Stimulated activated CD8-positive, alpha-beta memory T cell treated with anti-CD3 and anti-CD28 coated beads, Interleukin-7, amount 100 ng/mL, for 4 hours (primary cell): ENCODE measurements around the gene RFX8.
A peak's percentile ranks its signal among the peaks of the same experiment; 100 is the strongest.
"Not testable (repeated sequence)": the region's sequence is repeated elsewhere in the genome, so short reads cannot be mapped to it uniquely, and the experiment has no call there.

ENCODE experiments used
- DNase-seq, 2 donors: peaks; one replicate each; pipeline ENCODE4 v3.0.0-alpha.2; 2020; ENCODE audit warnings: low read depth in 2 of 2

Gene RFX8

DNA sequence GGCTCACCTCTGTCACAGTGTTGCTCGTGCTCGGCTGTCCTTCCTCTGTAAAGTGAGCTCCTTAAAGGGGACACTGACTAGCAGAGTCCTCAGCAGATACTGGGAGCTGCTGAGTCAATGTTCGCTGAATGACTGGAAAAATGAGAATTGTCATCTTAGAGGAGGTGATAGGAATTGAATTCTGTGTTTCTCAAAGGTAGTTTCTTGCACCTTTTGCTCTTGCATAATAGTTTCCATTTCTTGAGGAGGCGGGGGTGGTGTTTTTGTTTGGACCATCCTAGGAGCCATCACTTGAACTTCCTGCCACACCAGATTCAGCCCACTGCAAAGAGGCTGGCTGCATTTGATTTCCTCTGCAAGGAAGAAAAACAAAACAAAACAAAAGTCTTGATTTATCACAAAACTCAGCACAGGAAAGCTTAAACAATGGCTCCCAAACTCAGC, 11.4 kb upstream of the RFX8 start:
- no peak for DNase-seq

DNA sequence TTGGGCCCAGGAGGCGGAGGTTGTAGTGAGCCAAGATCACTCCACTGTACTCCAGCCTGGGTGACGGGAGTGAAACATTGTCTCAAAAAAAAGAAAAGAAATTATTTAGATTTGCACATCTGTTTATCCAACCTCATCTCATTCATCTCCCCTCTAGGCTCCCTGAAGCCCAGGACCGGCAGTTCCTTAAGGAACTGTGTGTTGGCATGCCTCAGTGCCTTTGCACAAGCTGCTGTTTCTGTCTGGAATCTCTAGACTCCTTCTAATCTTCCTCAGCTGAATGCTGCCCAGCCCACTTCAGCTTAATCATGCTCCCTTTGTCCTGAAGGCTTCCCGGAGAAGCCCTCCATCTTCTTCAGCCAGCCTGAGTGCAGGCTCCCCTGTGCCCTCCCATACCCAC, 10.9 kb upstream of the RFX8 start:
- no peak for DNase-seq

DNA sequence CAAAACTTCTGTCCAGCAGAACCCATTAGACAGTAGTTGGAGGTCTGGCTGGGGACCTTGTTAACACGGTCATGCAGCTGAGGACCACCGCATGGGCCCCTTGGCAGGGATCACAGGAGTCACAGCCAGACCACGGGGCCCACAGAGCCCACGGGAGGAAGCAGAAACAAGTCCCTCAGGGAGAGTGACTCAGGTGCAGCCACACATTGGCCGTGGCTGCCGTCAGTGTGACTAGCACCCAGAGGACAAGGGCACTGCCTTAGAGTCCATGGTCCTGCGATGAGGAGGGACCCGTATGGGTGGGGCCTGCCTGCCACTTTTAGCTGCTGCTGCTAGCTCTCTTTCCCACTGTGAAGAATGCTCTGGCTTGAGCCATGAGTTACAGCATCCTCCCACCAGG, 5.9 kb upstream of the RFX8 start:
- DNase-seq, result no peak

DNA sequence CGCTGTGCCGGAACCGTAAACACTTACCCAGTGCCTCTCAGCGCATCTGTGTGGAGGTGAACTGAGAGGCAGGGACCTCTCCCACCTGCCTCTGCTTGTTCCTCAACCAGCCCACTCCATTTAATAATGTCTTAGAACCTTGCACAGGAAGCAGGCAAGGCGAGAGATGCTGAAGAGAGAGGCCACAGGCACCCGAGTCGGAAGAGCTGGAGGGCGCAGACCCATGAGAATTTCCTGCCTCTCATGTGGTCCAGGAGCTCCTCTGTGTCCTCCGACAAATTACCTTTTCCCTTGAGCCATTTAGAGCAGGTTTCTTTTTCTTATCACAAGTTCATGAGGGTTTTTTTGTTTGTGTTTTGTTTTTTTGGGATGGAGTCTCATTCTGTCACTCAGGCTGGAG, 4.9 kb upstream of the RFX8 start:
- DNase-seq, result no peak

DNA sequence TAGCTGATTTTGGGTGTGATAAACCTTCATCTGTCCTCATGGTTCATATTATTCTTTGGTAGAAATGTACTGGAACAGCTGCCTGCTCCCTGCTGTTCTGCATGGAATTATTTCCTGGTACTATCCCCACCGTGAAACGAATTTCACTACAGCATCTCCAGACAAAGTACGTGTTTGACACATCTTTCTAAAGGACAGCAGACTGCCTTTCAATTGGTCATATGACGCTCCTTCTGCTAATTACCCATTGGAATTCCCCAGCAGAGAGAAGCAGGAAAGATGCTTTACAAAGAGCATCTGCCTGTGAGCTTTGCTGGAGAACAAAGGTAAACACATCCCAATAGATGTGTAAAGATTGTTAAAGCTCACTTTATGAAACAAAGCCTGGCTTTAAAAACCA, 4.4 kb upstream of the RFX8 start:
- DNase-seq, result no peak

DNA sequence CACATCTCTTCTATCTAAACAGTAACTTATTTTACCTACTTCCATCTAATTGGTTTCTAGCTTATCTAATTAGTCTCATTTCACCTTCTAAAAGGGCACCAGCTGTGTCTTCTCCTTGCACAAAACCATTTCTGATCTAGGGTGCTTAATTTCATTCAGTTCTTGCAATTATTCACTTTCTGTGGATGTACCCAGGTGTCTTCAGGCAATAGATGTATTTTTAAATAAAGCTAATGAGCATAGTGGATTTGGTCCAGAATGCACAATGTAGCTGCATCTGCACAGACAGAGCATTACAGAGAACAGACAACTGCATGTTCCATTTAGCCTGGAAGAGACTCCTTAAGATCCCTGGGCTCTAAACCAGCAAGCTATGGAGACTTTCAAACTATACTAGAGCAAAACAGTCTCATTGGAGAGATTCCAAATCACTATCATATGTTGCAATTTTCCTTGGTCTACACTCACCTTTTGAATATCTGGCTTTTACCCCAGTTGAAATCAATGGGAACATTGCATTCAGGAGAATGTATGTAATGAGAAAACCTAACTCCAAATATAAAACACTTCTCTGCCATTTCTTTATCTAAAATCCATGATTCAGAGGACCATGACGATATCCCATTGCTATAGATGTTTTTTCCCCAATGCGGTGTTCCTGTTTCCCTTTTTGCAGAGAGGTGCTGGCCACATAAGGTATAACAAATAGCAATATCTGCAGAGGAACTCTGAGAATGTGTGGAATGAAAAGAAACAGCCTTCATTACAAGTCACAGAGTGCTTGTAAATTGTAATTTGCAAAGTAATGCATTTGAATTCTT, 3.5 kb upstream of the RFX8 start:
- DNase-seq, result no peak

DNA sequence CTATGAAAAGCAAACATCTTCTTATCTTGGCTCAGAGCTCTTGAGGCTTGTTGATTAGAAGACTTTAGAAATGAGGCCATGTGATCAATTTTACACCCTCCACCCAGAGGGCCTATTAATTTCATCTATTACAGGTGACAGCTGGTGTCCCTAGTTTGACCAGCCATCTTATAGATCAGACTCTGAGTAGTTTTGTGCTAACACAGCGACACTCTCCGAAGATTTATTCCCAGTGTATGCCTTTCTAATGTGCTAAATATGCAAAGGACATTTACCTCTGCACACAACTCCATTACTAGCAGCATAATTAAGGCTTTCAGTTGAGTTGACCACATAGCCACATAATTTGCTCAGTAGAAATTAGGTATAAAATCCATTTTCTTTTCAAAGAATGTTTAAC, 2.6 kb upstream of the RFX8 start:
- no peak for DNase-seq

DNA sequence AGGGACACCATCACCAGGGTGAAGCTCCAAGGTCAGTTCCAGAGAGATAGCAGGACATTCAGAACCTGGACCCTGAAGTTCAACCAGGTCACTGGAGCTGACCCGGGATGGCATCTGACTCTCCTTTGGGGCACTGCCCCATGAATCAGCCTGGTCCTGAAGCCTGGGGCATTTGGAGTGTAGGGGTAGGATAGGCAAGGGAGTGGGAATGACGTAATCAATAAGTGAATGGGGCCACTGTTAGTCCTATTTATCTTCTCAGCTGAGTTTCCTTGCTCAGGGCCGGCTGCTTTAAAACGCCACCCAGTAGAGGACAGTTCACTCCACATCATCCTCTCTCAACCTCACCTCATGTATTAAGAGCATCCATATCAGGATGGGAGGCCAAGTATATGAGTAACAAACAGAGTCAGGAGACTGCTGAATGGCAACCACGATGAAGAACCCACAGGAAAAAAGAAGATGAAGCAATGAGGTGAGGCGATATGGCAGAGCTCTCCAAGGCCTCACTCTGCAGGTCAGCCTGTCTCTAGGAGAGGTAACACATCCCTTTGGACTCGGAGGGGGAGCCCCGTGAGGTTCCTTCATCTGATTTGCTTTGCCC, 1.8 kb upstream of the RFX8 start:
- no peak for DNase-seq

DNA sequence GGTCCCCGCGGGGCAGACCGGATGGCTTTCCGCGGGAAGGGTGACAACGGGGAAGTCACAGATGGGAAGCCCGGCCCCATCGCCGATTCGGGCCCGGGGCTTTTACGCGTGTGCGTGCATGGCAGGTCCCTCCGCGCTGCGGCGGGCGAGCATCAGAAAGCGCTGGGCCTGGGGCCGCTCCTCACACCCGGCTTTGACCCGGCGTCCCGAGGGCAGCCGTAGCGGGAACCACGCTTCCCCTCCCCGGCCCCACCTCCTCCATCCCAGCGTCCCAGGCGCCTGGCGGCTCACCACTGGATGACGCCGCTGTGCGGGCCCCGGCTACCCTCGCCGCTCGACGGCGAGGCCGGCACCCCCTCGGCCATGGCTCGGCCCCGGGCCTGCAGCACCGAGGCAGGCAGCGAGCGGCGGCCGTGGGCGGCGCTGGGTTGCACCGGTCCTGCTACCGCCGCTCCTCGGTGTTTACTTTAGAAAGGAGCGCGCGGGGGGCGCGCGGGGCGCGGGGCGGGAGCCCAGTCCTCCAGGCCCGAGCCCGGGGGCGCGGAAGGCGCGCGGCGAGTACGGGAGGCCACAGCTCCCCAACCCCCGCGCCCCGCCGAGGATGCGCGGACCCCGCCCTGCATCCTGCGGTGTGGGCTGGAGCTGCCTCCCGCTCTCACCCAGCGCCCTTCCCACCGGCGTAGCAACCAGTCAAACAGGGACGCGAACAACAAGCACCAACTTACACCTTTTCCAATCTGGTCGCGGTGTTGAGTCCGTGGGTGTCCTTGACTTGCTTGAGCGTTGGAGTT, 806 bp downstream of the RFX8 start:
- peak in 1 of 2 donors; percentile 10 for DNase-seq

DNA sequence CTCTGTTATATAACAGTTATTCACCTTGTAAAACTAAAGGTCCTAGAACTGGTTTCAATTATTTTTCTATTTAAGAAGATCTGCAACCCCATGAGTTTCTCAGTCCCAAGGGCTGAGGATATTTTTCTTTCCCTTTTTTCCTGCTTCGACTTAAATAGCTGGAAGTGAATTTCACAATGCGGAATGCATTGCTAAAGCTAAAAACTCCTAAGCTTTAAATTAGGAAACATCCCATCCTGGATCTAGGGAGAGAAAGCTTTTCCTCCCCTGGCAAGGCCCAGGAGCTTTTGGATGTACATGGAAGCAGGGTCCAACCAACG, 1.4 kb downstream of the RFX8 start:
- DNase-seq, result no peak

DNA sequence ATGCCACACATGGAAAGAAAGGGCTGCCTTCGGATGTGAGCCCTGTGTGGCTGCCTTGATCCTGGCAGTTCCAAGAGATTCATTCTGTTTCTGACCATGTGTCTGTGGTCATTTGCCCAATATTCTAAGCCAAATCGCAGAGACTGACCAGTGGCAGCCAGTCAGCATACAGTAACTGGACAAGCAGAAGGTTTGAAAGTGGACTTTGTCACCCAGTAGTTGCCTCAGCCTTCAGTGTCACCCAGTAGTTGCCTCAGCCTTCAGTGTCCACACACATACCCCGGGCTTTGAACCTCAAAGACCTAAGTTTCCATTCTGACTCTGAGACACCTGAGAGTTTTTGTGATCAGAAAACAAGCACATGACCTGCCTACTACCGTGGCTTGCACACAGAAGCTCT, 5.0 kb downstream of the RFX8 start:
- no peak for DNase-seq

DNA sequence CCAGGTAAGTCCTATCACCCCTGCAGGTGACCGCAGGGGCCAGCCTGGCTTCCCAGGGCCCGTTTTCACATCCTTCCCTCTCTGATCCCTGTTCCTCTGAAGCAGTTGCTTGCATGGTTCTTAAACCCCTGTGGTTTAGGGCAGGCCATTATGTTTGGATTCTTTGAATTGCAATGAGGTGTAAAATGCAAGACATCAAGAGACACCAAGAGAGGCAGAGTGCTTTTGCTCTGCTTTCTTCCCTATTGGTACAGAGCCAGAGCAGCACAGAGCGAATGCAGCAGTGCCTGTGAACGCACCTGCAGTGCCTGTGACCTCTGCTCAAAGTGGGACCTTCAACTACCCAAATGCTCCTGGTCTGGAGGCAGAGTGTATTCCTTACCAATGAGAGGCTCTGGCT, 7.6 kb downstream of the RFX8 start:
- DNase-seq, result no peak

DNA sequence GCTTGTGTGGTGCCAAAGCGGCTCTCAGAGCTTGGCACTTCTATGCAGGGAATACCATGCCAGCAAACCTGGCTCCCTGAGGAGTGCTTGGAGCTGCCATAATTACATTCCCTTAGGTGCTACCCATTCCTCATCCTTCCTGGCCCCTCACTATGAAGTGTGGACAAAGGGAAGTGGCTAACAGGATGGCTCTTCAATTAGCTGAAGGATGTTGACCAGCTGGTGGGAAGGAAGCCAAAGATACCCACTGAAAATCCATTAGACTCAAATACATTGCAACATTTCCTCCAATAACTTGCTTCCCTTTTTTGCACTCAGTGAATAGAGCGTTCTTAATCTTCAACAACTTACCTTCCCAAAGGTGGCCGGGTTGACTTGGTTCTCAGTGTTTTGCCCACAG, 8.5 kb downstream of the RFX8 start:
- no peak for DNase-seq

DNA sequence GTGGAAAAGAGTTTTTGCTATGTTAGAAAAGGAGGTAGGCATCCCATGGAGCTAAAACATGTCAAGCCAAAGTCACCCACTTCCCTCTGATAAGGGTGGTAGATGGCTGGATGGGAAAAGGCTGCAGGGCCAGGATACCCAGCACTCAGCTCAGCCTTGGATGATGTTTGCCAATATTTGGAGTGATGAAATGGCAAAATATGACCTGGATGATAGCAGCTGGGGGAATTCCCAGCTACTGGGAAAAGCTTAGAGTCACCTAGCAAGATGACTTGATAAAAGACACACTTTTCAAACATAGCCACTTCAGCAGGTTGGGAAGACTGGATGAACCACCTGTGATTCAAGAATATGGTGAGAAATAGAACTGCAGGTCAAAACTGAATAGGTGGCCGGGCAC, 10.1 kb downstream of the RFX8 start:
- no peak for DNase-seq

DNA sequence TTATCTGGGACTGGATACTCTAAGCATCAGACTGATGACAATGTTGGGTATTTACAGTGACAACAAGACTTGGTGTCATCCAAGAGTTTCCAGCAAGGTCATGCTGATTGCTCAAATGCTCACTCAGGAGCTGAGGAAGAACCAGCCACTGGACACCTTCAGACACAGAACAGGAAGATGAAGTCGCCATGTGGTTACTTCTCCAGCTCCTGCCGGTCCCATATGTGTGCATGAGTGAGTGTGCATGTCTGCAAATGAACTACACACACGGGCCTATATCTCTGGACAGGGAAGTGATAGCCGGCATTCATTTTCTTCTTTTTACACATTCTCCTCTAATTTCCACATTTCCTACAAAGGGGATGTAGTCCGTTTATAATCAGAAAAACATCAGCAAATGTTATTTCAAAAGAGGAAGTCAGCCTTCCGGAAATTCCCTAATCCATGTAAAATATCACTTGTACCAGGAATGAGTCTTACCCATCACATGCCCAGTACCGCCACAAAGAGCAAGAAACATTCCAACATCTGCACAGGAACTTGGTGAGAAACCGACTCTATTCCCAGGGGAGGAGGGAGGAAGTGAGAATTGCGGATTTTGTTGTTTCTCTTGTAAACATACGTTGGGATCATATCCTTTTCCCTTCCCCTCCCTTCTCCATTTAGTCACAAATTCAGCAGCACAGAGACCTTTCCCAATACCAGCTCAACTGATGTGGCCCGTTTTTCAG, 10.8 kb downstream of the RFX8 start:
- no peak for DNase-seq

DNA sequence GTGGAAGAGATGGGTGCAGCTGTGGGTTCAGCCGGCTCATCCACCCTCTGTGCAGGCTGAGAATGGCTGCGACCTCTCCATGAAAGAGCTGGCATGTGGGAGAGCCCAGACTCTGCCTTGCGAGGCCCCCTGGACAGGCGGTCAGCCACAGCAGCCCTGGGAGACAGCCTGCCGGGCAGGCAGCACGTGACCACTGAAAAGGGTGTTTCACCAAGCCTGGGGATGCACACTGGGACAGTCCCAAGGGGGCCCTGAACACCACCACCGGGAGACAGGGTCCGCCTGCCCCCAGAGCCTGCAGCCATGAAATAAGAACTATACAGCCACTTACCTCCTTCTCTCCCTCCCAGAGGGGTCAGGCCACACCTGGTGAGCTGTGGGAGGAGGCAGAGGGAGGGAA, 11.5 kb downstream of the RFX8 start:
- no peak for DNase-seq

DNA sequence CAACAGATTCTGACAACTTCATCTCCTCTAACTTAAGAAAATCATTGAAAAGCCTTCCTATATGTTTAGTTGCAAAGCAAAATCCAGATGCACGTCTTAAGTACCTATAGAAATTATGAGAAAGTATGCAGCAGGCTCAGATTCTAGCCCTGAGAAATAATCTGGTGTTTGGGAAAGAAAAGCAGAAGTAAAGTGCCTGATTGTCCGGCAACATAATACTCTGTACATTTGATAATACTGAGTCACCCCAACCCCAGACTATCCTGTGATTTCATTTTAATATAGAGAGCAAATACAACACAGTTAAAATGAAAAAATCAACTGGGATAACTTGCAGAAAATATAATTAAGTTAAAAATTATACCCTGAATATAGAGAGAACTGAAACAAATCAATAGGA, 13.5 kb downstream of the RFX8 start:
- no peak for DNase-seq

DNA sequence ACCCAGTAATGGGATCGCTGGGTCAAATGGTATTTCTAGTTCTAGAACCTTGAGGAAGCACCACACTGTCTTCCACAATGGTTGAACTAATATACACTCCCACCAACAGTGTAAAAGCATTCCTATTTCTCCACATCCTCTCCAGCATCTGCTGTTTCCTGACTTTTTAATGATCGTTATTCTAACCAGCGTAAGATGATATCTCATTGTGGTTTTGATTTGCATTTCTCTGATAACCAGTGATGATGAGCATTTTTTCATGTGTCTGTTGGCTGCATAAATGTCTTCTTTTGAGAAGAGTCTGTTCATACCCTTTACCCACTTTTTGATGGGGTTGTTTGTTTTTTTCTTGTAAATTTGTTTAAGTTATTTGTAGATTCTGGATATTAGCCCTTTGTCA, 20.5 kb downstream of the RFX8 start:
- not testable (repeated sequence) for DNase-seq

DNA sequence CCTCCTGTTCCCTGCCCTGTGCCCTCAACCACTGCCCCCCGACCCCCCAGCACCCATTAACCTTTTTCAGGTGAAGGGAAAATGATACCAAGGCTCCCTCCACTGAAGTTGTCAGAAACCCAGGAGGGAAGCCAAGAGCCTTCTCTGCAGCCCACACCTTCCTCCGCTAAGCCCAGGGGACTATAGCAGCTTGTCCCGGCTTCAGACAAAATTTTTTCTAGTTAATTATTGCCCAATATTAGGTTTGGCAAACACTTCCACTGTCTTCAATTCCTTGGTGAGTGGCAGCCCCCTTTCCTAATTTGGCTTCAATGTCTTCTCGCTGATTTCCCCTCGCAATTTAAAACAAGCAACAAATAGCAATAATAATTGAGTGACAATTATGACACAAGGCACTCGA, 23.9 kb downstream of the RFX8 start:
- DNase-seq, result no peak

DNA sequence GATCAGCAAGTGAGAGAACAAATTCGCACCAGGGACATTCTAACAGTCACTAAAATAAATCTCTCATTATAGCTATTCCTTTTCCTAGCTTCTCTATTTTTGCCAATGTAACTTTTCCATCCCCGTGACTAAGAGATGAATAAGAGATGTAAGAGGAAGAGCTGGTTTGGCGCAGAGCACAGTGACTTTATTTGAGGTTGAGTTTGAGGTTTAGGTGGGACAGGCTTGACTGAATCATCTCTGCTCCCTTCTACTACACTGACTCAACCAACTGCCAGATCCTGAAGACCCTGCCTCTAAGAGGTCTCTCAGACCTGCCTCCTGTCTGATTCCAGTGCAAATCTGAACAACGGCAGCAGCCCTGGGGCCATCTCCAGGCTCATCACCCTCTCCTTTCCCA, 28.0 kb downstream of the RFX8 start:
- no peak for DNase-seq

DNA sequence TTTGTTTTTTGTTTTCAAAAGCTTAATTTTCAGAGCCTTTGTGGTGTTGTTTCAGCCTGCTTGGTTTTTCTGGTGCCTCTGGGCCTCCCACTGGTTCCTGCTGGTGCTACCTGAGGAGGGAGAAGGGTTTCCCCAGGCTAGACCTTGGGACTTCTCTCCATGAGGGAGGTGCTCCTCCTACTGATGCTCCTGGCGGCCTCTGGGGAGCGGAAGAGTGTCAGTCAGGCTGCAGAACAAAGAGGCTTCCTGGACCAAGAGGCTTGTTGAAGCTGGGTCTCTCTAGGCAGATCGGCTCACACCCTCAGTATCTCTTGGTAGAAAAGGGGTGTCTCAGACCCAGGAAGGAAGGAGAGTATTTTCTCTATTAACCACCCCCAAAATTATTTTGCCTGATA, 32.2 kb downstream of the RFX8 start:
- DNase-seq, result no peak

DNA sequence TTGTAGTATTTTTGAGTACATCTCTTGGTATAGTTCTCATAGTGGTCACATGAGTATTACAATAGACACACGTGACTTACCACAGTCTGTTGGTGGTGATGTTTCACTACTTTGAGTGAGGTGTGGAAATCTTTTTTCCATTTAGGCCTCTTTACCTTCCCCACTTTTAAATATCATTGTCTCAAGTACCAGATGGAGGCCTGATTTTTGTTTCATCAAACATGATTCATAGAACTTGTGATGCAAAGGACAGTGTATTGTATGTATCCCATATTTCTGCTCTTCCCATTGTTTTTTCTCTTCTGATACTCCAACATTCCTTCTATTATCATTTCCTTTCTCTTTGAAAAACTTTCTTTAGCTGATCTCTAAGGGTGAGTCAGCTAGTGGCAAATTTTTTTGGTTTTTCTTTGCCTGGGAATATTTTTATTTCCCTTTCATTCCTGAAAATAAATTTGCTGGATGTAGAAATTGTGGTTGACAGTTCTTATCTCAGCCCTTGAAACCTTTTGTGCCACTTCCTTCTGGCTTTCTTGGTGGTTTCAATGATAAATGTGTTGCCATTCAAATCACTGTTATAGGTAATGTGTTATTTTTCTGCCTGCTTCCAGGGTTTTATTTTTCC, 32.8 kb downstream of the RFX8 start:
- no peak for DNase-seq
